ENCODE data around the gene ARHGEF11.

Gene ARHGEF11

GRCh38 chr1:156938813-156939212, 106.7 kb downstream of the ARHGEF11 start:
- no peak for TF ChIP-seq CTCF (IDR thresholded peaks at IDR 0.05; ENCODE audit: insufficient read depth, low read depth, low read length, missing control alignments)
- no peak overlapping the region for H3K4me3 ChIP-seq (ENCODE audit: low read length)

GRCh38 chr1:156937883-156938282, 107.7 kb downstream of the ARHGEF11 start:
- TF ChIP-seq CTCF (IDR thresholded peaks at IDR 0.05; ENCODE audit: insufficient read depth, low read depth, low read length, missing control alignments): no peak
- H3K4me3 ChIP-seq (ENCODE audit: low read length): no peak overlapping the region
- DNase-seq (ENCODE audit: low read depth): no peak

More at GRCh38 chr1:156938813-156939212, 106.7 kb downstream of the ARHGEF11 start:
- DNase-seq (ENCODE audit: low read depth): no peak

GRCh38 chr1:156936721-156937220, 108.8 kb downstream of the ARHGEF11 start:
- no peak for DNase-seq (ENCODE audit: low read depth)
- H3K4me3 ChIP-seq (ENCODE audit: low read length): no peak overlapping the region
- no peak for TF ChIP-seq CTCF (IDR thresholded peaks at IDR 0.05; ENCODE audit: insufficient read depth, low read depth, low read length, missing control alignments)

GRCh38 chr1:156936191-156936590, 109.4 kb downstream of the ARHGEF11 start:
- no peak for TF ChIP-seq CTCF (IDR thresholded peaks at IDR 0.05; ENCODE audit: insufficient read depth, low read depth, low read length, missing control alignments)
- no peak for DNase-seq (ENCODE audit: low read depth)

GRCh38 chr1:156935505-156936128, 109.9 kb downstream of the ARHGEF11 start:
- TF ChIP-seq CTCF (IDR thresholded peaks at IDR 0.05; ENCODE audit: insufficient read depth, low read depth, low read length, missing control alignments): no peak
- DNase-seq (ENCODE audit: low read depth): no peak
- H3K4me3 ChIP-seq (ENCODE audit: low read length): no peak overlapping the region

More at GRCh38 chr1:156936191-156936590, 109.4 kb downstream of the ARHGEF11 start:
- H3K4me3 ChIP-seq (ENCODE audit: low read length): no peak overlapping the region

- TF ChIP-seq CTCF (IDR thresholded peaks at IDR 0.05; ENCODE audit: insufficient read depth, low read depth, low read length, missing control alignments): no peak
- H3K4me3 ChIP-seq (ENCODE audit: low read length): no peak overlapping the region
- no peak for DNase-seq (ENCODE audit: low read depth)
Observed at GRCh38 chr1:156933136-156933535, 112.4 kb downstream of the ARHGEF11 start.

Data from epithelial cell of esophagus (primary cell).